ENCODE data around the gene PALM2AKAP2.

The PALM2AKAP2 gene

DNA sequence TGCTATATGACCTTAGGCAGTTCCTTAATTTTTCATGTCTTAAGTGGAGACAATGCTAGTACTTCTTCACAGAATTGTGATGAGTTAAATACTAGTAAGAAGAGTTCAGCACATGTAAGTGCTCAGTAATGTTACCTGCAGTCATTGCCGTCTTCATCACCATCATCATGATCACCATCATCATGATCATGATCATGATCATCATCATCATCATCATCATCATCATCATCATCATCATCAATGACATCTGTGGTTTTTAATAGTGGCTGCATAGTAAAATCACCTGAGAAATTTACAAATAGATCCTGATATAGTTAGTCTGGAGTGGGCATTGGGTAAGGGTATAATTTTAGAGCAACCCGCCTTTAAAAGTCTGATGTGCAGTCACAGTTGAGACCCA, 14.7 kb upstream of the PALM2AKAP2 start:
- TF ChIP-seq, protein P1, sequence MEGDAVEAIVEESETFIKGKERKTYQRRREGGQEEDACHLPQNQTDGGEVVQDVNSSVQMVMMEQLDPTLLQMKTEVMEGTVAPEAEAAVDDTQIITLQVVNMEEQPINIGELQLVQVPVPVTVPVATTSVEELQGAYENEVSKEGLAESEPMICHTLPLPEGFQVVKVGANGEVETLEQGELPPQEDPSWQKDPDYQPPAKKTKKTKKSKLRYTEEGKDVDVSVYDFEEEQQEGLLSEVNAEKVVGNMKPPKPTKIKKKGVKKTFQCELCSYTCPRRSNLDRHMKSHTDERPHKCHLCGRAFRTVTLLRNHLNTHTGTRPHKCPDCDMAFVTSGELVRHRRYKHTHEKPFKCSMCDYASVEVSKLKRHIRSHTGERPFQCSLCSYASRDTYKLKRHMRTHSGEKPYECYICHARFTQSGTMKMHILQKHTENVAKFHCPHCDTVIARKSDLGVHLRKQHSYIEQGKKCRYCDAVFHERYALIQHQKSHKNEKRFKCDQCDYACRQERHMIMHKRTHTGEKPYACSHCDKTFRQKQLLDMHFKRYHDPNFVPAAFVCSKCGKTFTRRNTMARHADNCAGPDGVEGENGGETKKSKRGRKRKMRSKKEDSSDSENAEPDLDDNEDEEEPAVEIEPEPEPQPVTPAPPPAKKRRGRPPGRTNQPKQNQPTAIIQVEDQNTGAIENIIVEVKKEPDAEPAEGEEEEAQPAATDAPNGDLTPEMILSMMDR (IDR thresholded peaks at IDR 0.05), result no peak

DNA sequence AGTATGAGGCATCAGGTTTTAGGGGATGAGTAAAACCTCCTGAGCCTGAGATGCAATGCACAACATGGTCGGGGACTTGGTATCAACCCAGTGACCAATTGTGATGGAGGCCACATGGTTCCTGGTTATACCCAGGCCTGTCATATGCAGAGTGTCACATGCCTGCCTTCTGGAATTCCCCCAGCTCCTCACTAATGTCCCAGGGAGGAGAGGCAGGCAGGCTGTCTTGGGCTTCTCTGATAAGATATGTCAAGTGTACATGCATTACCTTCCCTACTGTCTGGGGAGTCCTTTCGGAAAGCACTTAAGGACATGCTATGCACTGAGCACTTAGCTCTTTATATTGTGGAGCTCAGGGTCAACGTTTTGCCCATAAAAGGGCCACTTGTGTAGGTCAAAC, 14.2 kb upstream of the PALM2AKAP2 start:
- TF ChIP-seq, protein P1 (IDR thresholded peaks at IDR 0.05), result no peak

DNA sequence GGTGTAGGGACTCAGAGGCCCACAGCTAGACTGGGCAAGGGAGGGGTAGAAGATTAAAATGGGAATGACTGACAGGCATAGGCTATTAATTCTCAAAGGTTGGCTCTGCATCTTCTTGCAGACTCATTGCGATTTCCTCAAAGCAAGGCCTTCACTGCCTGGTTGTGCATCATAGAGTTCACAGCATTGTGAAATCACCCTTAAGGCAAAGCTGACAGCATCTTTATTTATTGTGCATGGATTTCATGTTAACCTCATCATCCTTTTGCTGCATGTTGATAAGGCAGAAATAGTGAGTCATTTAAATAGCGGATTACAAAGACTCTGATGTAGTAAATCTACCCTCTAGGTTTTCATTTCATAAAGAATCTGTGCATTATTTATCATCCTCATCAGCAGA, 13.6 kb upstream of the PALM2AKAP2 start:
- TF ChIP-seq, protein P1 (IDR thresholded peaks at IDR 0.05), result no peak

DNA sequence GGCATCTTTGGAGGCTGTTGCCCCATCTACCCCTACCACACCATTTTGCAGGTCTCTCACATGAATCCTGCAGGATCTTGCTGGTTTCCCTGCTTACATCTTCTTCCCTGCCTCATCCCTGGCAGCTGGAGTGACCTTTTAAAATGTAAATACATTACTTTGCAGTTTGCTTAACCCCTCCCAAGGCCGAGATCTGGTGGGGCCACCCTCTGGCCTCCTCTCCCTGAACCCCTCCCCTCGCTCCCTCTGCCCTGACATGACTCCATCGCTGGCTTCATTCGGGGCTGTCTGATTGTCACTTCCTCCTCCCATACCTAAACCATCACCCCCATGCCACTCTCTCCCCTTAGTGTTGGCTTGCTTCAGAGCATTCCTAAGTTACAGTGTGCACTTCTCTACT, 12.6 kb upstream of the PALM2AKAP2 start:
- TF ChIP-seq, protein P1 (IDR thresholded peaks at IDR 0.05), result no peak

DNA sequence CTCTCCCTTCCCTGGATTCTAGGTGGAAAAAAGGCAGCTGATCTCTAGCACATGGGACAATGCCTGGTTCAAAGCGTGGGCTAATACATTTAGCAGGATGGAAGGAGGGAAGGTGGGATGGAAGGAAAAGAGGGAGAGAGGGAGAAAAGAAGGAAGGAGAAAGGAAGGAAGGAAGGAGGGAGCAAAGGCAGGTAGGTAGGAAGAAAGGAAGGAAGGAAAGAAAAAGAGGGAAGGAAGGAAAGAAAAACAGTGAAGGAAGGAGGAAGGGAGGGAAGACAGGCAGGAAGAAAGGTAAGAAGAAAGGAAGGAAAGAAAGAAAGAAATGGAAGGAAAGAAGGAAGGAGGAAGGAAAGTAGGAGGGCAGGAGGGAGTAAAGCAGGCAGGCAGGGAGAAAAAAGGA, 12.2 kb upstream of the PALM2AKAP2 start:
- TF ChIP-seq, protein P1 (IDR thresholded peaks at IDR 0.05), result no peak

DNA sequence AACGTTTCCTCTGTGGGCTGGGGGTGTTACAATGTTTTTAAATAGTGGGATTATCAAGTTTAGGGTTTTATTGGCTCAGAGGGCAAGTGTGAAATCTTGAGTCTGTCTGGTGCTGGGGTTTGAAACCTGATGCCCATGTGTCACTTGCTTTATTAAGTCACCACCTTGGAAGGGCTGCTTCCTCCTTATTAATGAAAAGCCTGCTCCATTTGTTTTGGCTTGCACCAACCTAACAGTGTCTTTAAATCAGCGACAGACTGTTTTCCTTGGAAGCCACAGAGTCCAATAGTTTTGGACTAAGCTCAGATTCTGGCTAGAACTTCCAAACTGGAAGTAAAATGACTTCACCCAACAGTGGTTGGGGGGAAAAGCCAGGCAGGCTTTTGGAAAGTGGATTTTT, 10.7 kb upstream of the PALM2AKAP2 start:
- TF ChIP-seq, protein P1 (IDR thresholded peaks at IDR 0.05), result no peak

DNA sequence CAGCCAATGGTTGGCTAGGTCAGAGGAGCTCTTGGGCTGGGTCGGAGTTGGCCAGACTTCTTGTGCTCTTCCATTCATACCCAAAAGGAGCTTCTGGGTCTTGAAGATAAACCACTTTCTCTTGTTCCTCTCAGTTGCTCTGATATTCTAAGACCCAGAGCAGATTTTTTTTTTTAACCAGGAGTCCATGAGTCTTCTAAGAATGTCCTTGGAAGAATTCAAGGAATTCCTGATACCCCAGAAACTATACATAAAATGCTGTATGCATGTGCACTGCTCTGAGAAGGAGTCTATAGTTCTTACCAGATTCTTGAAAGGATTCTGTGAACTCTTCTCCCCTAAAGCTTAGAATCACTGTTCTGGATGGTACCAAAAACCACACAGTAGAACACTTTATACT, 9.9 kb upstream of the PALM2AKAP2 start:
- TF ChIP-seq, protein P1 (IDR thresholded peaks at IDR 0.05), result no peak

DNA sequence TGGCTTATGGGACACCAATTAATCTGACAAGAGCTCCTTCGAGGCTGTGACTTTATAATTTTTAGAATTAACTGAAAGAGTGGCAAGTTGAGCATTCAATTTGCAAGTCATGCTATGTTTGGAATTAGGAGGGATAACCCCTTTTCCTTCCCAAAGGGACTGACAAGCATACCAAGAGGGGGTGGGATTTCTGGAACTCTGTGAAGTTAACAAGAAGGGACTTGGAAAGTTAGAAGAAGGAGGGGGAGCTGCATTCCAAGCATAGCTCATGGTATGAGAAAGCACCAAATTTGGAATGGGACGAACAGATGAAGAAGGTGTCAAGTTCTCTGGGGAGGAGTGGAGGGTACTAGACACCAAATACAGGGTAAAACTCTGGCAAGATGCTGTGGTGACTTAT, 8.9 kb upstream of the PALM2AKAP2 start:
- TF ChIP-seq, protein P1 (IDR thresholded peaks at IDR 0.05), result no peak
